Measurements from ENCODE around the gene PER3.

PER3 gene

DNA sequence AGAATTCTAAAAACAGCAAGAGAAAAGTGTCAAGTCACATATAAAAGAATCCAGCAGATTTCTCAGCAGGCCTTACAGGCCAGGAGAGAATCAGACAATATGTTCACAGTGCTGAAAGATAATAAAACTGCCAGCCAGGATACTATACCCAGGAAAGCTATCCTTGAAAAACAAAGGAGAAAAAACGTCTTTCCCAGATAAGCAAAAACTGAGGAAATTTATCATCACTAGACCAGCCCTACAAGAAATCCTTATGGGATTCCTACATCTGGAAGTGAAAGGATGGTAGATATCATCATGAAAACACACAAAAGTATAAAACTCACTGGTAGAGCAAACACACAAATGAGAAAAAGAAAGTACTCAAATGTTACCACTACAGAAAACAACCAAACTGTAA lies 93.9 kb downstream of the PER3 start:
- DNase-seq, result no peak

DNA sequence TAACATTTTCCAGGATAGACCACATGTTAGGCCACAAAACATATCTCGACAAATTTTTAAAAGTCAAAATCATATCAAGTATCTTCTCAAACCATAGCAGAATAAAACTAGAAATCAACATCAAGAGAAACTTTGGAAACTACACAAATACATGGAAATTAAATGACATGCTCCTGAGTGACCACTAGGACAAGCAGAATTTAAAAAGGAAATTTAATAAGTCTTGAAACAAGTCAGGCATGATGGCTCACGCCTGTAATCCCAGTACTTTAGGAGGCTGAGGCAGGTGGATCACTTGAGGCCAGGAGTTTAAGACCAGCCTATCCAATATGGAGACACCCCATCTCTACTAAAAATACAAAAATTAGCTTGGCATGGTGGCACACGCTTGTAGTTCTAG lies 95.1 kb downstream of the PER3 start:
- DNase-seq, result no peak

DNA sequence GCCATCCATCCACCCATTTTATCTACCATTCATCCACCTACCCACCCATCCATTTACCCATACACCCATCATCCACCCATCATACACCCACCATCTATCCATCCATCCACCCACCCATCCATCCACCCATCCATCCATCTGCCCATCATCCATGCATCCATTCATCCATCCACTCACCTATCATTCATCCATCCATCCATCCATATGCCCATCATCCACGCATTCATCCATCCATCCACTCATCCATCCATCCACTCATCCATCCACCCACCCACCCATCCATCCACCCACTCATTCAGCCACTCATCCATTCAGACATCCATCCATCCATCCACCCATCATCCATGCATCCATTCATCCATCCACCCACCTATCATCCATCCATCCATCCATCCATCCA lies 100.7 kb downstream of the PER3 start:
- DNase-seq, result no peak

DNA sequence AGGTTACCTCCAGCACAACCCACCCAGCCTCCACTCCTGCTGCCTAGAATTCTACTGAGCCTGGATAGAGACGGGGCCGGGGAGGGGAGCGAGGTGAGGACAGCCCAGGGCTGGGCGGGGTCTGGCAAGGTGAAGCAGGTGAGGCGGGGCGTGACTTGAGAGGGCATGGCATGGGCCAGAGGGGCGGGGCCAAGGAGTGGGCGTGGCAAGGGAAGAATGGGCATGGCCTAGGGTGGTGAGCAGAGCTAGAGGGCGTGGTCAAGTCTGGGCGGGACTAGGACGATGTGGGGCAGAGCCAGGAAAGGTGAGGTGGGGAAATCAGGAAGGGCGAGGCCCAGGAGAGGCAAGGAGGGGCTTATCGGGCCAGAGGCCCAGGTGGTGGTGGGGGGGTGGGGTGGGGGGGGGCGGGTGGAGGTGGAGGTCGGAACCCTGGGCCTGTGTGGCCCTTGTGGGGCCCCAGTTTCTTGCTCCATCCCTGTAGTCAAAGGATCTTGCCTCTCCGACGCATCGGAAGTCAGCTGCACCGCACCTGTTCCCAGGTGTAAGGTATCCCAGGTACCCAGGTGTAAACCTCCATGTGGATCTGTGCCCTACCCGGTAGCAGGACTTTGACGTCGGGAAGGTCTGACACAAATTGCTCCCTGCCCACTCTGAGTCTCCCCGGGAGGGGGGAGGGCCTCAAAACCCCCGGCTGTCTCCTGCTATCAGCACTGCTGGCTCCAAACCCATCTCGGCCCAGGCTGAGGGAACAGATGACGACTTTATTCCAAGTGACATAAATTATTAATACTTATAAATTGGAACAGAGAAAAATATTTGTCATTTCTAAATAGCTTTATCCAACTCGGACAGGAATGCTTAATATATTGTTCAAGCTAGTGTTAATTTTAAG lies 101.7 kb downstream of the PER3 start:
- DNase-seq, result no peak

GRCh38 chr1:7886405-7886745 lies 102.3 kb downstream of the PER3 start:
- DNase-seq, result no peak

- no peak for DNase-seq
These were observed 104.4 kb downstream of the PER3 start for GRCh38 chr1:7888248-7889081.

DNA sequence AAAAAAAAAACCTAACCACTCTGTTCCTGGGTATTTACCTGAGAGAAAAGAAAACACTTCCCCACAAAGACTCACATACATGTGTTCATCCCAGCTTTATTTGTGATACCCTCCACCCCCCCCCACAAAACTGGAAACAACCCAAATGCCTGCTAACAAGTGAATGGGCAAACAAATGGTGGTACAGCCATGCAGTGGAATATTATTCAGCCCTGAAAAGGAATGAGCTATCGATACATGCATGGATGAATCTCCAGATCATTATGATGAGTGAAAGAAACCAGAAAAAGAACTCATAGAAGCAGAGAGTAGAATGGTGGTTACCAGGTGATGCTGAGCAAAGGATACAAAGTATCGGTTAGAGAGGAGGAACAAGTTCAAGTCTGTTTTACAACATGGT lies 106.8 kb downstream of the PER3 start:
- DNase-seq, result no peak

- DNase-seq, result no peak
These were observed 107.7 kb downstream of the PER3 start for GRCh38 chr1:7891804-7892203.

- DNase-seq, result no peak
These were observed 109.6 kb downstream of the PER3 start for GRCh38 chr1:7893529-7894180.

All from bone marrow (tissue), 2 donors.